Tibial nerve (tissue), 3 donors: ENCODE measurements around the gene RPN1.

Experiments used
- POLR2A ChIP-seq, 2 donors: fragments of 450-650 bp; IDR thresholded peaks; one replicate each; pipeline ENCODE4 v1.6.1; 2017; ENCODE audit warnings: antibody characterized with exemption in 2 of 2, mild to moderate bottlenecking in 2 of 2, moderate library complexity in 2 of 2
- TF ChIP-seq, protein P1 (sequence below), 5 experiments: fragments of 200-600 bp in 3 of 5; fragments of 450-650 bp in 2 of 5; sonication (generic) in 3 of 5; IDR thresholded peaks; one replicate each; pipeline ENCODE4 v1.5.1; 2016 to 2019; ENCODE audit warnings: antibody characterized with exemption in 5 of 5, mild to moderate bottlenecking in 3 of 5, moderate library complexity in 2 of 5

DNA sequence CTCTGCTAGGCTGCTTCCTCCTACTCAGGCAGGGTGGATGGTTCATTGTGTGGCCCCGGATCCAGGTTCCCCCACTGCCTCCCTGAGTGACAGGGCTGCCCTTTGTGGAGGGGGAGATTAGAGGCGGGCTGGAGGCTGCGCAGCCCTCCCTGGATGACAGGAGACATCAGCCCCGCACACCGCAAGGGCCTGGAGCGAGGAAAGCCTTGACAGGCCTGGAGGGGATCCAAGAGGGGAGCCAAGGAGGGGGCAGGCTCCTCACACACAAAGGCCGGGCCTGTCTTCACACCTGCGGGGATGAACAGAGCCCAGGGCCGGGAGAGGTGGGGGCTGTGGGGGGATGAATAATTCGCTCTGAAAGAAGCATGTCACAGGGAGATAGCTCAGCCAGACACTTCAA lies 72.9 kb downstream of the RPN1 start:
- TF ChIP-seq, protein P1, sequence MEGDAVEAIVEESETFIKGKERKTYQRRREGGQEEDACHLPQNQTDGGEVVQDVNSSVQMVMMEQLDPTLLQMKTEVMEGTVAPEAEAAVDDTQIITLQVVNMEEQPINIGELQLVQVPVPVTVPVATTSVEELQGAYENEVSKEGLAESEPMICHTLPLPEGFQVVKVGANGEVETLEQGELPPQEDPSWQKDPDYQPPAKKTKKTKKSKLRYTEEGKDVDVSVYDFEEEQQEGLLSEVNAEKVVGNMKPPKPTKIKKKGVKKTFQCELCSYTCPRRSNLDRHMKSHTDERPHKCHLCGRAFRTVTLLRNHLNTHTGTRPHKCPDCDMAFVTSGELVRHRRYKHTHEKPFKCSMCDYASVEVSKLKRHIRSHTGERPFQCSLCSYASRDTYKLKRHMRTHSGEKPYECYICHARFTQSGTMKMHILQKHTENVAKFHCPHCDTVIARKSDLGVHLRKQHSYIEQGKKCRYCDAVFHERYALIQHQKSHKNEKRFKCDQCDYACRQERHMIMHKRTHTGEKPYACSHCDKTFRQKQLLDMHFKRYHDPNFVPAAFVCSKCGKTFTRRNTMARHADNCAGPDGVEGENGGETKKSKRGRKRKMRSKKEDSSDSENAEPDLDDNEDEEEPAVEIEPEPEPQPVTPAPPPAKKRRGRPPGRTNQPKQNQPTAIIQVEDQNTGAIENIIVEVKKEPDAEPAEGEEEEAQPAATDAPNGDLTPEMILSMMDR (IDR thresholded peaks at IDR 0.05) = no peak
- TF ChIP-seq POLR2A (IDR thresholded peaks at IDR 0.05) = no peak
